Measurements from ENCODE around the gene PLCB1.

The PLCB1 gene

GRCh38 chr20:8129211-8129976, 2.7 kb upstream of the PLCB1 start:
- DNase-seq (ENCODE audit: low read depth), result peak; percentile 83

GRCh38 chr20:8130840-8131526, 1.1 kb upstream of the PLCB1 start:
- no peak for DNase-seq (ENCODE audit: low read depth)

- peak; percentile 55 for DNase-seq (ENCODE audit: low read depth)
These were observed 631 bp downstream of the PLCB1 start for GRCh38 chr20:8132484-8133309.

GRCh38 chr20:8133310-8133768, 1.3 kb downstream of the PLCB1 start:
- no peak for DNase-seq (ENCODE audit: low read depth)

GRCh38 chr20:8133851-8134451, 1.9 kb downstream of the PLCB1 start:
- no peak for DNase-seq (ENCODE audit: low read depth)

GRCh38 chr20:8139899-8140298, 7.8 kb downstream of the PLCB1 start:
- DNase-seq (ENCODE audit: low read depth), result no peak

- DNase-seq (ENCODE audit: low read depth), result no peak
These were observed 11.4 kb downstream of the PLCB1 start for GRCh38 chr20:8143474-8143873.

- DNase-seq (ENCODE audit: low read depth), result peak; percentile 93
These were observed 12.5 kb downstream of the PLCB1 start for GRCh38 chr20:8144282-8145245.

GRCh38 chr20:8145246-8146168, 13.4 kb downstream of the PLCB1 start:
- DNase-seq (ENCODE audit: low read depth), result no peak

- no peak for DNase-seq (ENCODE audit: low read depth)
These were observed 15.4 kb downstream of the PLCB1 start for GRCh38 chr20:8147476-8147875.

- peak; percentile 61 for DNase-seq (ENCODE audit: low read depth)
These were observed 16.4 kb downstream of the PLCB1 start for GRCh38 chr20:8148501-8148900.

- DNase-seq (ENCODE audit: low read depth), result peak; percentile 65
These were observed 18.5 kb downstream of the PLCB1 start for GRCh38 chr20:8150591-8150990.

GRCh38 chr20:8151372-8151771, 19.3 kb downstream of the PLCB1 start:
- DNase-seq (ENCODE audit: low read depth), result no peak

GRCh38 chr20:8152183-8152582, 20.1 kb downstream of the PLCB1 start:
- DNase-seq (ENCODE audit: low read depth), result peak; percentile 83

- no peak for DNase-seq (ENCODE audit: low read depth)
These were observed 20.8 kb downstream of the PLCB1 start for GRCh38 chr20:8152847-8153246.

GRCh38 chr20:8153281-8153908, 21.3 kb downstream of the PLCB1 start:
- DNase-seq (ENCODE audit: low read depth), result peak; percentile 66

GRCh38 chr20:8154638-8155037, 22.6 kb downstream of the PLCB1 start:
- peak; percentile 53 for DNase-seq (ENCODE audit: low read depth)

GRCh38 chr20:8155229-8155628, 23.2 kb downstream of the PLCB1 start:
- DNase-seq (ENCODE audit: low read depth), result peak; percentile 54

GRCh38 chr20:8155812-8156211, 23.7 kb downstream of the PLCB1 start:
- peak; percentile 25 for DNase-seq (ENCODE audit: low read depth)
